HG02642 (cell line): ENCODE results near the gene RNPEP.
"Not testable (repeated sequence)": the region's sequence is repeated elsewhere in the genome, so short reads cannot be mapped to it uniquely, and the experiment has no call there.

ENCODE experiments used
- ATAC-seq: cut with Tn5 transposase; IDR thresholded peaks from one replicate; pipeline ENCODE4 v1.9.1; 2021; ENCODE audit warnings: mild to moderate bottlenecking; ENCODE audit not compliant: unreplicated experiment, poor library complexity

The RNPEP gene

DNA sequence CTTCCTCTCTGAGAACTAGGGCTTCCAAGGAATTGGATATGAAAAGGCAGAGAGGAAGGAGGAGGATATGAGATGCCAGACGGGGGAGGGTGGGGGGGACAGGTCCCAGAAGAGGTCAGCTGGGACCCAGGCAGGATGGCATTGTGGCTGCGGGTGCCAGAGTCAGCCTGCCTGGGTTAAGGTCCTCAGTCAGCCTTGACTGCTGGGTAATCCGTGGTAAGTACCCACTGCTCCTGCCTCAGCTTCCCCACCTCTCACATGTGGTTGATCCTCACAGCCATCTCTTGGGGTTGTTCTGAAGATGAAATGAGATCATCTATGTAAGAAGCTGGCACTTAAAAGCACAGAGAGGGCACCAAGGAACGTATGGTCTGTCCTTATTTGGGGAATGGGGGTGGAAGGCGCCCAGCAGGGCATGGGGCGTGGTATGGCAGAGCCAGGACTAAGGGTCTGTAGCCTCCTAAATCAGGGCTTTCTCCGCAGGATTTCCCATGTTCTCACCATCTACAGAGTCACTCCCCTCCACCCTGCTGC lies 51.8 kb downstream of the RNPEP start:
- ATAC-seq, result no peak

DNA sequence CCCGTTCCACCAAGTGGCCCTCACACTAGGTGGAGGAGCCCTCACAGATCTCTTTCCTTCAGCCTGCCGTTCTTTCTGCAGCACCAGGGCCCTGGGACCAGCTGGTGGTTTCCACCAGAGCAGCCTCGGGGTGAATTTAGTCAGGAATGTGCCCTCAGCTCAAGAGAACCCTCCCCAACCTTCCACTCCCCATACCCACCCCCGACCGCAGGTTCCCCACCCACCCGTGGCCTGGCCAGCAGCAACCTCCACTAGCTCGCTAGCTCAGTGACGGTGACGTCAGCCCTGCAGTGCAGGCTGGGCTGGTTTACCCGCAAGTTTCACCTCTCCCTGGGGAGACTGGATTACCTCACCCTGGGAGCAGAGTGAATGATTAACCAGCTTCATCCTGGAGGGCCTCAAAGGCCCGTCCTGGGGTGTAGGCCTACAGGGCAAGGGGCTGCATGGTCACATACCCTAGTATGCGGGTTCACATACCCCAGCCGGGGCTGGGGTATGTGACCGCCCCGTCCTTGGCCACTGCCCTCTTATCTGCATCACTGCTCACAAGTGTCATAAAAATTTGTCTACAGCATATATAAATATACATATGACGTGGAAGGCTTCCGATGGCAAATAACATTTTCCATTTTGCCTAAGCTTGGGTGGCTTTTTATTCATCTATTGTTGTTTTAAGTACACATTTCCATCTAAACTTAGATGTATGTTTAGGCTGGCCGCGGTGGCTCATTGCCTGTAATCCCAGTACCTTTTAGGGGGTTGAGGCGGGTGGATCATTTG lies 52.4 kb downstream of the RNPEP start:
- ATAC-seq, result peak; percentile 48

DNA sequence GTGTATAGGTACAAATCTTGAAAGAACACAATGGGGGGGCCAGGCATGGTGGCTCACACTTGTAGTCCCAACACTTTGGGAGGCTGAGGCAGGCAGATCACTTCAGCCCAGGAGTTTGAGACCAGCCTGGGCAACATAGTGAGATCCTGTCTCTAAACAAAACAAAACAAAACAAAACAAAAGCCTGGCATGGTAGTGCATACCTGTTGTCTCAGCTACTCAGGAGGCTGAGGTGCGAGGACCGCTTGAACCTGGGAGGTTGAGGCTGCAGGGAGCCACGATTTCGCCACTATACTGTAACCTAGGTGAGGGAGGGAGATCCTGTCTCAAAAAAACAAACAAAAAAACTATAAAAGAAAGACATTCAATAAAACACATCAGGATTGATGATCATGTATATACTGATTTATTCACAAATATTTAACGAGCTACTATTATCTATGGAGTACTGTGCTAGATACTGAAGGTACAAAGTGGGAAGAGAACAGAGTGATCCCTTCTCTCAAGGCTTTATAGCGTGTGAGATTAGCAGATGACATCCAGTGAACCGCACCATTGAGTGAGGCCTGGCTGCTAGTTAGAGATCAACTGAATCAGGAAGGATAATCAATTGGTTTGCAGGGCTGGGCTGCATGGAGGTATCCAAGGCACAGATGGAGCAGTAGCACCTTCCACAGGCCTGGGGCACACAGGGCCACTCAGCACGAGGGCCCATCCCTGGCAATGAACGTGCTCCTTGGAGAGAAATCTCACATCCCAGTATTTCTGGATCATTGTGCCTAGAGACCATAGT lies 54.3 kb downstream of the RNPEP start:
- no peak for ATAC-seq

DNA sequence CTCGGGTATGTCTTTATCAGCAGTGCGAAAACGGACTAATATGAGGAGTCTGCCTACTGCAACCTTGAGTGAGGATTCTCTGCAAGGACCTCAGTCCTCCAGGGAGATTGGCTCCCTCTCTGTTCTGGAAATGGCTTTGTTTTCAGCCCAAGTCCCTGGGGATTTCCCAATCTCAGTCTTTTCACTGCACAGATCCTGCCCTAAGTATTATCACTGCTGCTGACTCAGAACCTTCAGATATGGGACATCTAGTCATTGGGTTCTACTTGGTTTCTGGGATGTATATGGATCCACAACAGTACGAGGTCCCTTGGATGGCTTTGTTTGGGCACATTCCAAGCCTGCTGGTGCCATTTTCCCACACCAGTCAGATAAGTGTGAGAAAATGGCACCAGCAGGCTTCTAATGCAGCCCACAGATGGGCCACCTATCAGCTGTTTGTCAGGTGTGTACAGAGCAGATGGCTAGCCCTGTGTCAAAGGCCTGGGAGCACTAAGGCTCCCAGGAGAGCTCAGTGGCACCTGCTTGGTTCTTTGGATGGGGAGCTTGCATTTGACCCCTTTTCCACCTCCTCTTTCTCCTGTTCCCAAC lies 55.4 kb downstream of the RNPEP start:
- ATAC-seq, result no peak

DNA sequence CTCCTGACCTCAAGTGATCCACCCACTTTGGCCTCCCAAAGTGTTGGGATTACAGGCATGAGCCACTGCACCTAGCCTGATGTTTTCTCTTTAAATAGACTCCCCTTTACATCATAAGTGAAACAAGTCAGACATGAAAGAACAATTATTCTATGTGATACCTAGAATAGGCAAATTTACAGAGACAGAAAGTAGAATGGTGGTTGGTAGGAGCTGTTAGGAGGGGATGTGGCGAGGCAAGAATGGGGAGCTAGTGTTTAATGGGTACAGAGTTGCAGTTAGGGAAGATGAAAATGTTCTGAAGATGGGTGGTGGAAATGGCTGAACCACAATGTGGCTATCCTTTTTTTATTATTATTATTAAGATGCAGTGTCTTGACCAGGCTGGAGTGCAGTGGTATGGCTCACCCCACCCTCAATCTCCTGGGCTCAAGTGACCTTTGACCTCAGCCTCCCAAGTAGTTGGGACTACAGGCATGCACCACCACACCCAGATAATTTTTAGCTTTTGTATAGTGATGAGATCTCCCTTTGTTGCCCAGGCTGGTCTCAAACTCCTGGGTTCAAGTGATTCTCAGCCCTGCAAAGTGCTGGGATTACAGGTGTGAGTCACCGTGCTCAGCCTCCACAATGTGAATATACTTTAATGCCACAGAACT lies 56.4 kb downstream of the RNPEP start:
- ATAC-seq, result no peak

DNA sequence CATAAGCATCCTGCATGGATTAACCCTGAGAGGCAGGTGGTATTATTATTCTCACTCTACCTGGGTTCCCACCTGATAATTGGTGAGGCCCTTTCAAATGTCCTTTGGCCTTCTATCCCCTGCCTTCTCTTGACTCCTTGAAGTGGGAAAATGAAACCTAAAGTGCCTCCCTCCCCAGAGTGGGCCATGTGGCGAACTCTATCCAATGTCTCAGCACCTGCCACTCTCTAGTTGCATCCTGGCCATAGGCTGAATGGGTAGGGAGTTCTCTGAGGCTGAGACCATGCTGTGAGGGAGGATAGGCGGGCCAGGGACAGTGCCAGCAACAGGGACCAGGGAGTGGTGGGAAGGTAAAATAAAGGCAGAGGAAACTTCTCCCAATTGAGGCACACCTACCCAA lies 63.3 kb downstream of the RNPEP start:
- no peak for ATAC-seq

DNA sequence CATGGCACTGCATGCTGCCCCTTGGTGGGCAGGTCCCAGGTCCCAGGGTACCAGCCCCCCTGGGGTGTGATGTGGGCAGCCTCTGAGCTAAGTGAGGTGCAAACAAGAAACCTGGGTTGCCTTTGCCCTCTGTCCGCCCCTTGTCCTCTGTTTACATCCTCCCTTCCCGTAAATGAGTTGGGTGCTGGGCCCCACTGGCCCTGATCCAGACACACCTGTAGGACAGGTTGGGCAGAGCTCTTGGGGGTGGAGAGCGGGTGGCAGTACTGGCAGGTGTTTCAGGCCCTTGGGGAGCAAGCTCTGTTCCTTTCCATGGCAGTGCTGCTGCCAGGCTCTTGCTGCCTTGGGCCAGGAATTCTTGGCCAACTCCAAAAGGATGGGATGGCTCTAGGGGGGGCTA lies 63.8 kb downstream of the RNPEP start:
- no peak for ATAC-seq

DNA sequence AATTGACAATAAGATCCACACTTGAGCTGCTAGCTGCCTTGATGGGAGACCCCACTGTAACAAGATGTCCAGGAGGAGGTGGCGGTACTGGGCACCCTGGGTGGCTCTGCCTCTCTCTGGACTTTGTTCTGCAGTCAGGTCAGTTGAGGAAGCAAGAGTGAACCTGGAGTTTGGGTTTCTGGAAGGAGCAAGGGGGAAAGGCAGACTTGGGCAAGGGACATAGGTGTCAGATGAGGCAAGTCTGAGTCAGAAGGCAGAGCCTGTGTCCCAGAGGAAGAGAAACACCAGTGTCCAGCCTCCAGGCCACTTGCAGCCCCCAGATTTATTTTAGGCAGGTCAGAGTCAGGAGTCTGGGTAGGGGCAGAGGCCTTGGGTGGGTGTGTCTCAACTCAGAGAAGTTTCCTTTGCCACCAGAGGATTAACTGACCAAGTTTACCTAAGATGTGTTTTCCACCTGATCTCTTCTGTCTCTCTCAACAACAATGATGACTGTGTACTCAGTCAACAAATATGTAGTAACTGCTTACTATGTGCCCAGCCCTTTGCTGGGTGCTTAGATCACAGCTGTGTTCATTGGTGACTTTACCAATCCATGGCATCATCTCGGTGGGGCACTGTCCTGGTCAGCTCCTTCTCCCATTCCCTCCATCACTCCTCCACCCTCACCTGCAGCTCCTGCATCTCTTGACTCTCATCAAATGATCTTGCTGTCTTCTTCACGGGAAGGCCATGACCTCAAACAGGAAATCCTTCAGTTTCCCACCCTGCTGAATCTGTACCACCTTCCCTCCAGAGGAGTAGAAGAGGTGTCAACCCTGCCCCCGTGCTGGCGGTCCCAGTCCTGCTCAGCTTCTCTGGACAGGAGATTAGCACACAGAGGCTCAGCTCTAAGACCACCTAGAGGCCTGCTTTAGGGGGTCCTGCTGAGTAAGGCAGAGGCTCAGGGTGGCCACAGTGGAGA lies 64.6 kb downstream of the RNPEP start:
- ATAC-seq, result no peak

DNA sequence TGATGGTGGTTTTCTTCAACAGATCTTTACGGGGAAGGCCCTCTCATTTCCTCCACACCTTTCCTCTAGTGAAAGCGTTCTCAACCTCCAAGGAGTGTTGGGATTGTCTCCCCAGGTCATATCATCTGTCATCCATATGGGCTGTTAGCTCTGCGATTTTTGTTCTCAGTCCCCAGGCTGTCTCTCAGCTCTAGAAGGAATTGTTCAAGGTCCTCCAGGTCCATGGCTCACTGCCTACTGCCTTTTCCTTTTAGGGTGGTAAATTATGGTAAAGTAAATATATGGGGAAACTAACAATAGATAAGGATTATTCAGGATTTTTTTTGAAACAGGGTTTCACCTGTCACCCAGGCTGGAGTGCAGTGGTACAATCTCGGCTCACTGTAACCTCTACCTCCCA lies 65.5 kb downstream of the RNPEP start:
- no peak for ATAC-seq

DNA sequence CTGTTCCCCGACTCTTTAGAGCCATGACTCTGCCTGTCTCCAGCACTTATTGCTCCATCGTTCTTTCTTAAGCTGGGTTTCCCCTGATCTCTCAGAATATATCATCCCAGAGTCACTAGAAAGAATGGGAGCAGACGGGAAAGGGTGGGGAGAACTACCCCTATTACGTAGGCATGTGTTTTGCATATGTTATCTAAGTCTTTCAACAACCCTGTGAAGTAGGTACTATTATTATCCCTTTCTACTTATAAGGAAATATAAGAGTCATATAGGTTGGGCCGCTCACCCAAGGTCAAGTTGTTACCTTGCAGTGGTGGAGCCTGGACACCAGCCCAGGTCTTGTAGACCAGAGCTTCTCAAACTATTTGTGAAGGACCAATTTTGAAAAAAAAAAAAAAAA lies 66.7 kb downstream of the RNPEP start:
- no peak for ATAC-seq

DNA sequence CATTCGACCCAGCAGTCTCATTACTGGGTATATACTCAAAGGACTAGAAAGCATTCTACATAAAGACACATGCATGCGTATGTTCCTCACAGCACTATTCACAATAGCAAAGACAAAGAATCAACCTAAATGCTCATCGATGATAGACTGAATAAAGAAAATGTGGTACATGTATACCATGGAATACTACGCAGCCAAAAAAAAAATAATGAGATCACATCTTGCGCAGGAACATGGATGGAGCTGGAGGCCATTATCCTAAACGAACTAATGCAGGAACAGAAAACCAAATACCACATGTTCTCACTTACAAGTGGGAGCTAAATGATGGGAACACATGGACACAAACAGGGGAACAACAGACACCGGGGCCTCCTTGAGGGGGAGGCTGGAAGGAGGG lies 71.6 kb downstream of the RNPEP start:
- ATAC-seq, result no peak

DNA sequence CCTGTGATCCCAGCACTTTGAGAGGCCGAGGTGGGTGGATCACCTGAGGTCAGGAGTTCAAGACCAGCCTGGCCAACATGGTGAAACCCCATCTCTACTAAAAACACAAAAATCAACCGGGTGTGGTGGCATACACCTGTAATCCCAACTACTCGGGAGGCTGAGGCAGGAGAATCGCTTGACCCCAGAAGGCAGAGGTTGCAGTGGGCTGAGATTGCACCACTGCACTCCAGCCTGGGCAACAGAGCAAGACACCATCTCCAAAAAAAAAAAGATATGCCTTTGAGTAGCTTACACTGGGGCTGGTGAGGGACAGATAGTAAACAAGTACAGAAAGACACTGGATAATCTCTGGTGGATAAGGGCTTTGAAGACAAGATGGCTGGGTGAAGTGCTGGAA lies 72.2 kb downstream of the RNPEP start:
- not testable (repeated sequence) for ATAC-seq
